GM12873 (cell line): ENCODE measurements around the gene INPP5A.

ENCODE experiments used
- TF ChIP-seq, protein P1 (sequence below): IDR thresholded peaks from 2 replicates; pipeline ENCODE4 v1.5.1; 2012; ENCODE audit warnings: low read depth, mild to moderate bottlenecking, moderate library complexity, low read length, control low read depth; ENCODE audit not compliant: insufficient read depth; ENCODE audit errors: missing control alignments

The INPP5A gene

DNA sequence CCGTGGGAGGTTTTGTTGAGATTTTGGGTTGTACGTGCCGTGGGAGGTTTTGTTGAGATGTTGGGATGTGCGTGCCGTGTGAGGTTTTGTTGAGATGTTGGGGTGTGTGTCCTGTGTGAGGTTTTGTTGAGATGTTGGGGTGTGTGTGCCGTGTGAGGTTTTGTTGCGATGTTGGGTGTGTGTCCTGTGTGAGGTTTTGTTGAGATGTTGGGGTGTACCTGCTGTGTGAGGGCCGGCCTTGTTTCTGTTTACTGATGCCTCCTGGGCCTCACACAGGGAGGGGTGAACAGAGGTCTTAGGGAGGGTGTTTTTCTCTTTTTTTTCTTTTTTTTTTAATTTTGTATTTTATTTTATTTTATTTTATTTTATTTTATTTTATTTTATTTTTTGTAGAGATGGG is 36.7 kb downstream of the INPP5A start:
- TF ChIP-seq, protein P1, sequence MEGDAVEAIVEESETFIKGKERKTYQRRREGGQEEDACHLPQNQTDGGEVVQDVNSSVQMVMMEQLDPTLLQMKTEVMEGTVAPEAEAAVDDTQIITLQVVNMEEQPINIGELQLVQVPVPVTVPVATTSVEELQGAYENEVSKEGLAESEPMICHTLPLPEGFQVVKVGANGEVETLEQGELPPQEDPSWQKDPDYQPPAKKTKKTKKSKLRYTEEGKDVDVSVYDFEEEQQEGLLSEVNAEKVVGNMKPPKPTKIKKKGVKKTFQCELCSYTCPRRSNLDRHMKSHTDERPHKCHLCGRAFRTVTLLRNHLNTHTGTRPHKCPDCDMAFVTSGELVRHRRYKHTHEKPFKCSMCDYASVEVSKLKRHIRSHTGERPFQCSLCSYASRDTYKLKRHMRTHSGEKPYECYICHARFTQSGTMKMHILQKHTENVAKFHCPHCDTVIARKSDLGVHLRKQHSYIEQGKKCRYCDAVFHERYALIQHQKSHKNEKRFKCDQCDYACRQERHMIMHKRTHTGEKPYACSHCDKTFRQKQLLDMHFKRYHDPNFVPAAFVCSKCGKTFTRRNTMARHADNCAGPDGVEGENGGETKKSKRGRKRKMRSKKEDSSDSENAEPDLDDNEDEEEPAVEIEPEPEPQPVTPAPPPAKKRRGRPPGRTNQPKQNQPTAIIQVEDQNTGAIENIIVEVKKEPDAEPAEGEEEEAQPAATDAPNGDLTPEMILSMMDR = no peak

DNA sequence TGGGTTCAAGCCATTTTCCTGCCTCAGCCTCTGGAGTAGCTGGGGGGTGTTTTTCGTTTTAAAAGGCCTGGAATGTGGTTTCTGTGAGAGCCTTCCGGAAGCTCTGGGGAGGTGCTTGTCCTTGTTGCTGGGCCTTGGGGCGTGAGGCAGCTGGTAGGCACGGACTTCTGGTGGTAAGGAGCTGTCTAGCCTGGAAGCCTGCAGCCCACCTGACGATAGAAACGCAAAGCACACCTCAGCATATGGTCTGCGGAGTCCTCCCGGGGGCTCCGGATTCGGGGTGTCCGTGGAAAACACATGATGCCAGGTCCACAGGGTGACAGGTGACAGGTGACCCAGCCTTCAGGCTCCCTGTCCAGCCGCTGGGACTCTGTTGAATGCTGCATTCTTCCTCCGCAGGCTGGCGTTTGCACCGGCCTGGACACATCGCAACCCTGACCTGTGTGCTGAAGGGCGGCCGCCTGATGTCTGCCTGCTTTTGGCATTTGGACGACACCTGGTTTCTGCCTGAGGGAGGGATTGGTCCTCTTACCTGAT is 37.3 kb downstream of the INPP5A start:
- TF ChIP-seq, protein P1 = no peak

DNA sequence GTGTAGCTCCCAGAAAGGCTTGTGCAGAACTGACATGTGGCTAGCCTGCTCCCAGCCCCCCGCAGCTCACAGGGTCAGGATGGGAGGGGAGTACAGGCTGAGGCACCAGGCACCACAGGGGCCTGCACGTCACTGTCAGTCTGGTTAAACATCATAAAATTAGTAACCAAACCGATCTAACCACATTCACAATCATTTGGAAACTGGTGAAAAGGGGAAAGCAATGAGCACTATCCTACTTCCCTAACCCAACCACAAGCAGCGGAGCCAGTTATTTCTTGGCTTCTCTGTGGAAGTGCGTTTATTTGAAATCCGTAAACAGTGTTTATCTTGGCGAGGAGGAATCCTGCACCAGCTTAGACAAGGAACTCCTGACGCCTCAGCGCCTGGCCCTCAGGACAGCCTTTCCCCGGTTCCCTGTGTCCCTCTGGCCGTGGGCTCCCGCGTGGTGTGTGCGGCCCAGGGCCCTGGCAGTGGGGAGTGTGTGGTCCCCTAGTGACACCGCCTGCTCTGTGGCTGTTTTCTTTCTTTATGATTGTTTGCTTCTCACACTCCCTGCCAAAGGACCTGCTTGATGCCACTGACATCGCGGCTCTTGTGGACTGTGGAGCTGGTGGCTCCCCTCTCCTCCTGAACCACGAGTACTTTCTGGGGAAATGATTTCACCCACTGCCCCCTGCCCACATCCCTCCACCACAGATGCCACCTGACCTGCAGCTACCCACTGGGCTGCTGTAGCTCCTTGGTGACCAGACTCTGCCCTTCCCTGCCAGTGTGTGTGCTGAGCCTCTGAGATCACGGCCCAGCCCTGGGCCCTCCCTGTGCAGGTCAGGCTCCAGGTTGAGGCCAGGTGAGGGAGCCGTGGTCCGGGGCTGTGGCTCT is 38.0 kb downstream of the INPP5A start:
- TF ChIP-seq, protein P1 = no peak

DNA sequence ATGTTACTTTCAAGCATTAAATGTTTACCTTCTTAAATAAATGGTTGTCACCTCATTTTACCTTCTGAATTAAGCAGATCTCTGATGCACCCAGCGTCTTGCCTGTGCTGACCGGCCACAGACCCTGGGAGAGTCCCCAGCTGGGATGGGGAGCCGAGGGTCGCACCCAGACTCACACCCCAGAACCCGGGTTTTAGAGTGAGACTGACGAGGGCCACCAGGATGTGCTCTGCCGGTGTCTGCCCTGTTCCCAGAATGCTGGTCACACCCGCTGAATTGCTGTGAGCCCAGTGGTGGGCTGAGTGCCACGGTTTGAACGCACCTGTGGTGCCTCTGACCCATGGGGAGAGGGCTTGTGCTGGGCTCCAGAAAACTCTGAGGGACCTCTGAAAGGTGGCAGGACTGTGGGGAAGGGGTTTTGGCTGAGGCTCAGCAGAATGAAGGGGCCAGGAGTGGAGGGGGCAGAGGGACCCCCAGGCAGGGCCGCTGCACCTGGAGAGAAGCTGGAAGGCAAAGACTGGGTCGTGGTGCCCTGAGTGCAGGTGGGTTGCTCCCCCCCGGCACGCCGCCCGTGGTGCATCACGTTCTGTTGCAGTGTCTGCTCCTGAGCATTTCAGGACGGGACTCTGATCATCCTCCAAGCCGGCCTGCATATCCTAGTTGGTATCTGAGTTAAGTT is 39.2 kb downstream of the INPP5A start:
- TF ChIP-seq, protein P1 = no peak

DNA sequence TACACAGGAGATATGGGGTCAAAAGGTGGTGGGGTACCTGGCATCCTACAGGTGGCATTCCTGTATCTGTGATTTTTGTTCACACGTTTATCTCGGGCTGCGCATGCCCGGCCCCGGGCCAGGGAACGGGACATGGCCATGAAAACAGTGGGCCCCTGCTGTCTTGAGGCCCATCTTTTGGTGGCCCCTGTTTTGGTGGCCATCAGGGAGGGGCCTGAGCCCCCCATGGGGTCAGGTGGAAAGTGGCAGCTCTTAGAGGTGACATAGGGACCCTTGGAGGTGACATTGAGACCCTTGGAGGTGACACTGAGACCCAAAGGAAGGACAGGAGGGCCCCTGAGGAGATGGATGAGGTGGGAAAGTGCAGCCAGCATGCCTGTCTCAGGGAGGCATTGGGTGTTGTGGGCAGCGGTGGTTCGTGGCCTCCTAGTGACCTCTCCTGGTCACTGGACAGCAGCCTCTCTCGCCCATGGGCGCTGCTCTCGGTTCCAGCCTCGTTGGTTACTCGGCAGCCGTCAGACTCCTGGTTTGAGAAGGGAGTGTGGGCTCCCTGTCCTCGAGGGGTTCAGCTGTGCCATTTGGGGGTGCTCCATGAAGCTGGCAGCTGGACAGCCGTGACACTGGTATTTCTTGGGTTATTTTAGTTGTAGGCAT is 39.9 kb downstream of the INPP5A start:
- TF ChIP-seq, protein P1 = no peak

DNA sequence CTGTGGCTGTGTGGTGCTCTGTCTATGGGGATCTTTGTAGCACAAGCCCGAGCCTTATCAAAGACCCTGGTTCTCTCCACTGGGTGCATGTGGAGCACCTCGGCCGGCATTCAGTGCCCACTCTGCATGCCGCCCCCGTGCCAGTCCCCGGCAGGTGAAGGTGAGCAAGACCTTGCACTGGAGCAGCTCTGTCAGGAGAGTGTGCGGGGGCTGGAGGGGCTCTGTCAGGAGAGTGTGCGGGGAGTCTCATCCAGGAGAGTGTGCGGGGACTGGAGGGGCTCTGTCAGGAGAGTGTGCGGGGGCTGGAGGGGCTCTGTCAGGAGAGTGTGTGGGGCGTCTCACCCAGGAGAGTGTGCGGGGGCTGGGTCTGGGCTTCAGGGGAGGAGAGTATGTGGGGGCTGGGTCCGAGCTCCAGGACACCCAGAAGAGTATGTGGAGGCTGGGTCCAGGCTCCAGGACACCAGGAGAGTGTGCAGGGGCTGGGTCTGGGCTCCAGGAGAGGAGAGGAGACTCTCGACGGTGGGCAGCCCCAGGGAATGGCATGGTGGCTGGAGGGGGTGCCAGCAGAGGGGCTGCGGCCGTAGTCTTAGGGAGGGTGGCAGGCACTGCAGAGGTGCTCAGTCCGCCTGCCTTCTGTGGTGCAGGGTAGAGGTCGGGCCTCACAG is 40.8 kb downstream of the INPP5A start:
- TF ChIP-seq, protein P1 = no peak
